HEK293 (cell line): ENCODE data around the gene NFIX.
A peak's percentile ranks its signal among the peaks of the same experiment; 100 is the strongest.

ENCODE experiments used
- ATF2 ChIP-seq: fragments of 450-650 bp; formaldehyde crosslinking; IDR thresholded peaks from 2 replicates; pipeline ENCODE4 v1.5.1; 2016; ENCODE audit warnings: missing biosample characterization, missing genetic modification characterization, low read depth
- CTCF ChIP-seq: fragments of 450-650 bp; formaldehyde crosslinking; IDR thresholded peaks from 2 replicates; pipeline ENCODE4 v1.5.1; 2016; ENCODE audit warnings: missing biosample characterization, missing genetic modification characterization
- EGR2 ChIP-seq: fragments of 450-650 bp; formaldehyde crosslinking; IDR thresholded peaks from 2 replicates; pipeline ENCODE4 v1.5.1; 2016; ENCODE audit warnings: low read depth, missing biosample characterization, missing genetic modification characterization
- GLI2 ChIP-seq: fragments of 450-650 bp; formaldehyde crosslinking; IDR thresholded peaks from 2 replicates; pipeline ENCODE4; 2017; ENCODE audit warnings: missing biosample characterization, missing genetic modification characterization, low read depth, borderline replicate concordance
- GLI4 ChIP-seq: fragments of 450-650 bp; formaldehyde crosslinking; IDR thresholded peaks from 2 replicates; pipeline ENCODE4 v1.5.1; 2016; ENCODE audit warnings: missing biosample characterization, missing genetic modification characterization
- IKZF3 ChIP-seq: fragments of 450-650 bp; IDR thresholded peaks from 2 replicates; pipeline ENCODE4 v1.5.0; 2018; ENCODE audit warnings: missing biosample characterization, mild to moderate bottlenecking, missing genetic modification characterization, moderate library complexity
- KLF16 ChIP-seq: fragments of 450-650 bp; formaldehyde crosslinking; IDR thresholded peaks from 2 replicates; pipeline ENCODE4 v1.5.1; 2017; ENCODE audit warnings: missing biosample characterization, missing genetic modification characterization
- MYNN ChIP-seq: fragments of 450-650 bp; formaldehyde crosslinking; IDR thresholded peaks from 2 replicates; pipeline ENCODE4 v1.5.1; 2016; ENCODE audit warnings: missing biosample characterization, missing genetic modification characterization, borderline replicate concordance
- SETDB1 ChIP-seq: IDR thresholded peaks from one replicate; pipeline ENCODE4 v1.6.1; 2017; ENCODE audit warnings: mild to moderate bottlenecking, low read length, moderate library complexity, mixed read lengths; ENCODE audit not compliant: insufficient read length
- ZBTB8A ChIP-seq: fragments of 450-650 bp; formaldehyde crosslinking; IDR thresholded peaks from 2 replicates; pipeline ENCODE4 v1.5.1; 2016; ENCODE audit warnings: missing biosample characterization, missing genetic modification characterization
- ZNF157 ChIP-seq: fragments of 450-650 bp; formaldehyde crosslinking; IDR thresholded peaks from 2 replicates; pipeline ENCODE4 v1.5.1; 2016; ENCODE audit warnings: missing biosample characterization, missing genetic modification characterization
- ZNF2 ChIP-seq: fragments of 450-650 bp; formaldehyde crosslinking; IDR thresholded peaks from 2 replicates; pipeline ENCODE4 v1.5.1; 2016; ENCODE audit warnings: missing biosample characterization, missing genetic modification characterization
- ZNF248 ChIP-seq: fragments of 450-650 bp; formaldehyde crosslinking; IDR thresholded peaks from 2 replicates; pipeline ENCODE4 v1.5.1; 2017; ENCODE audit warnings: missing biosample characterization, missing genetic modification characterization
- ZNF324 ChIP-seq: fragments of 450-650 bp; formaldehyde crosslinking; IDR thresholded peaks from 2 replicates; pipeline ENCODE4 v1.5.1; 2016; ENCODE audit warnings: missing biosample characterization, missing genetic modification characterization
- ZNF366 ChIP-seq: fragments of 450-650 bp; formaldehyde crosslinking; conservative IDR thresholded peaks from 2 replicates; pipeline ENCODE4 v1.5.1; 2016; ENCODE audit warnings: missing biosample characterization, missing genetic modification characterization
- ZNF473 ChIP-seq: fragments of 450-650 bp; formaldehyde crosslinking; IDR thresholded peaks from 2 replicates; pipeline ENCODE4 v1.5.1; 2017; ENCODE audit warnings: missing biosample characterization, missing genetic modification characterization
- ZNF510 ChIP-seq: fragments of 450-650 bp; formaldehyde crosslinking; IDR thresholded peaks from 2 replicates; pipeline ENCODE4 v1.5.1; 2018; ENCODE audit warnings: mild to moderate bottlenecking, missing genetic modification characterization, missing biosample characterization; ENCODE audit not compliant: insufficient replicate concordance
- ZNF561 ChIP-seq: fragments of 450-650 bp; IDR thresholded peaks from 2 replicates; pipeline ENCODE4 v1.5.1; 2018; ENCODE audit warnings: missing biosample characterization, missing genetic modification characterization, borderline replicate concordance
- ZNF654 ChIP-seq: fragments of 450-650 bp; formaldehyde crosslinking; IDR thresholded peaks from 2 replicates; pipeline ENCODE4 v1.5.1; 2016; ENCODE audit warnings: low read depth, missing biosample characterization, missing genetic modification characterization
- ZNF660 ChIP-seq: fragments of 450-650 bp; IDR thresholded peaks from 2 replicates; pipeline ENCODE4 v1.5.1; 2018; ENCODE audit warnings: missing biosample characterization, mild to moderate bottlenecking, missing genetic modification characterization
- ZNF664 ChIP-seq: fragments of 450-650 bp; formaldehyde crosslinking; IDR thresholded peaks from 2 replicates; pipeline ENCODE4 v1.5.1; 2016; ENCODE audit warnings: missing biosample characterization, missing genetic modification characterization
- ZNF677 ChIP-seq: fragments of 450-650 bp; IDR thresholded peaks from 2 replicates; pipeline ENCODE4 v1.5.0; 2018; ENCODE audit warnings: missing biosample characterization, mild to moderate bottlenecking, missing genetic modification characterization, moderate library complexity
- ZNF747 ChIP-seq: fragments of 450-650 bp; formaldehyde crosslinking; IDR thresholded peaks from 2 replicates; pipeline ENCODE4 v1.5.1; 2016; ENCODE audit warnings: missing biosample characterization, missing genetic modification characterization
- ZNF76 ChIP-seq: fragments of 450-650 bp; formaldehyde crosslinking; IDR thresholded peaks from 2 replicates; pipeline ENCODE4; 2016; ENCODE audit warnings: low read depth, missing biosample characterization, missing genetic modification characterization, borderline replicate concordance
- ZNF830 ChIP-seq: fragments of 450-650 bp; IDR thresholded peaks from 2 replicates; pipeline ENCODE4 v1.5.0; 2018; ENCODE audit warnings: missing biosample characterization, missing genetic modification characterization, low read depth, mild to moderate bottlenecking, moderate library complexity
- ZNF837 ChIP-seq: fragments of 450-650 bp; formaldehyde crosslinking; IDR thresholded peaks from 2 replicates; pipeline ENCODE4 v1.5.1; 2016; ENCODE audit warnings: missing biosample characterization, missing genetic modification characterization
- ZNF843 ChIP-seq: fragments of 450-650 bp; formaldehyde crosslinking; IDR thresholded peaks from 2 replicates; pipeline ENCODE4 v1.5.1; 2016; ENCODE audit warnings: missing biosample characterization, missing genetic modification characterization
- ZSCAN23 ChIP-seq: fragments of 450-650 bp; formaldehyde crosslinking; IDR thresholded peaks from 2 replicates; pipeline ENCODE4 v1.5.1; 2016; ENCODE audit warnings: missing biosample characterization, missing genetic modification characterization
- ZSCAN4 ChIP-seq: fragments of 450-650 bp; formaldehyde crosslinking; IDR thresholded peaks from 2 replicates; pipeline ENCODE4 v1.5.1; 2017; ENCODE audit warnings: missing biosample characterization, missing genetic modification characterization
- TF ChIP-seq, protein P1 (sequence below): fragments of 450-650 bp; formaldehyde crosslinking; IDR thresholded peaks from 2 replicates; pipeline ENCODE4 v1.5.1; 2016; ENCODE audit warnings: missing biosample characterization, missing genetic modification characterization

The NFIX gene

GRCh38 chr19:13031917-13032623 is 36.8 kb downstream of the NFIX start (continued):
- TF ChIP-seq ATF2 (tag by site-specific recombination) (no peak), IKZF3 (no peak), ZBTB8A (tag by site-specific recombination) (peak; percentile 36; the same call in 1 of the 2 replicates), ZNF843 (0 out of 2 replicates have a peak, but pooled peaks have one; percentile 13), EGR2 (peak; percentile 52; the same call in 1 of the 2 replicates), GLI2 (tag by site-specific recombination) (no peak), ZNF677 (tag by site-specific recombination) (no peak), ZNF654 (no peak), ZNF561 (tag by site-specific recombination) (no peak), ZNF248 (no peak), ZNF76 (tag by site-specific recombination) (peak; percentile 33; the same call in 1 of the 2 replicates), MYNN (tag by site-specific recombination) (no peak), ZNF664 (tag by site-specific recombination) (no peak), ZNF510 (no peak), GLI4 (tag by site-specific recombination) (no peak; the same call in 1 of the 2 replicates), ZNF837 (tag by site-specific recombination) (no peak), ZNF324 (tag by site-specific recombination) (0 out of 2 replicates have a peak, but pooled peaks have one; percentile 47), ZNF157 (no peak), SETDB1 (no peak), ZSCAN4 (tag by site-specific recombination) (no peak), KLF16 (peak; percentile 58; the same call in 1 of the 2 replicates), ZNF660 (tag by site-specific recombination) (peak; percentile 68; the same call in 1 of the 2 replicates), ZNF2 (tag by site-specific recombination) (no peak), ZNF747 (tag by site-specific recombination) (no peak), ZNF366 (tag by site-specific recombination) (no peak; the same call in 1 of the 2 replicates), ZNF473 (tag by site-specific recombination) (no peak), ZSCAN23 (tag by site-specific recombination) (no peak), ZNF830 (tag by site-specific recombination) (no peak), CTCF (tag by site-specific recombination) (no peak)
- TF ChIP-seq, protein P1, sequence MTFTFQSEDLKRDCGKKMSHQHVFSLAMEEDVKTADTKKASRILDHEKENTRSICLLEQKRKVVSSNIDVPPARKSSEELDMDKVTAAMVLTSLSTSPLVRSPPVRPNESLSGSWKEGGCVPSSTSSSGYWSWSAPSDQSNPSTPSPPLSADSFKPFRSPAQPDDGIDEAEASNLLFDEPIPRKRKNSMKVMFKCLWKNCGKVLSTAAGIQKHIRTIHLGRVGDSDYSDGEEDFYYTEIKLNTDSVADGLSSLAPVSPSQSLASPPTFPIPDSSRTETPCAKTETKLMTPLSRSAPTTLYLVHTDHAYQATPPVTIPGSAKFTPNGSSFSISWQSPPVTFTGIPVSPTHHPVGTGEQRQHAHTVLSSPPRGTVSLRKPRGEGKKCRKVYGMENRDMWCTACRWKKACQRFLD (tag by site-specific recombination), result no peak
